RPMI8226 (cell line): ENCODE results near the gene TEX19.
"Not testable (repeated sequence)": the region's sequence is repeated elsewhere in the genome, so short reads cannot be mapped to it uniquely, and the experiment has no call there.

Experiments used
- DNase-seq: peaks from one replicate; pipeline ENCODE4 v3.0.0-alpha.2; 2015

TEX19 gene

GRCh38 chr17:82377924-82378740, 19.1 kb downstream of the TEX19 start:
- DNase-seq: no peak

- no peak for DNase-seq
Observed at GRCh38 chr17:82378741-82379021, 19.6 kb downstream of the TEX19 start.

- DNase-seq: no peak
Observed at GRCh38 chr17:82380860-82381702, 22.0 kb downstream of the TEX19 start.

- DNase-seq: not testable (repeated sequence)
Observed at GRCh38 chr17:82381703-82382009, 22.6 kb downstream of the TEX19 start.

- not testable (repeated sequence) for DNase-seq
Observed at GRCh38 chr17:82382220-82382932, 23.3 kb downstream of the TEX19 start.

GRCh38 chr17:82382933-82383255, 23.8 kb downstream of the TEX19 start:
- DNase-seq: no peak

- no peak for DNase-seq
Observed at GRCh38 chr17:82383411-82383810, 24.4 kb downstream of the TEX19 start.

GRCh38 chr17:82384051-82384729, 25.1 kb downstream of the TEX19 start:
- peak; percentile 67 for DNase-seq

GRCh38 chr17:82384730-82385481, 25.9 kb downstream of the TEX19 start:
- DNase-seq: peak; percentile 93

- no peak for DNase-seq
Observed at GRCh38 chr17:82385559-82386254, 26.7 kb downstream of the TEX19 start.

- no peak for DNase-seq
Observed at GRCh38 chr17:82386255-82386831, 27.3 kb downstream of the TEX19 start.

- no peak for DNase-seq
Observed at GRCh38 chr17:82386881-82387704, 28.0 kb downstream of the TEX19 start.

- DNase-seq: no peak
Observed at GRCh38 chr17:82387705-82388106, 28.7 kb downstream of the TEX19 start.

- peak; percentile 39 for DNase-seq
Observed at GRCh38 chr17:82388223-82388921, 29.3 kb downstream of the TEX19 start.

- DNase-seq: no peak
Observed at GRCh38 chr17:82388922-82389283, 29.9 kb downstream of the TEX19 start.

- no peak for DNase-seq
Observed at GRCh38 chr17:82389379-82389778, 30.3 kb downstream of the TEX19 start.

GRCh38 chr17:82390015-82390859, 31.2 kb downstream of the TEX19 start:
- DNase-seq: no peak

GRCh38 chr17:82390860-82391435, 31.9 kb downstream of the TEX19 start:
- peak; percentile 50 for DNase-seq
